GM18951 (cell line): Measurements from ENCODE around the gene RTEL1.
"Not testable (repeated sequence)": the region's sequence is repeated elsewhere in the genome, so short reads cannot be mapped to it uniquely, and the experiment has no call there.

Experiments used
- POLR2A ChIP-seq: IDR thresholded peaks from 4 replicates; pipeline ENCODE4 v1.6.1; 2011; ENCODE audit warnings: mild to moderate bottlenecking; ENCODE audit not compliant: insufficient read length, insufficient read depth; ENCODE audit errors: extremely low read depth
- in situ Hi-C: fragments of 300-500 bp; cut with MboI; formaldehyde crosslinking; loops from one replicate; pipeline ENCODE4 v1.12.0; 2022; ENCODE audit warnings: low sequenced_read_pairs, mixed read lengths, inconsistent platforms; ENCODE audit not compliant: unreplicated experiment

The RTEL1 gene

GRCh38 chr20:63639093-63639975 is 18.8 kb upstream of the RTEL1 start:
- peak; percentile 44 for TF ChIP-seq POLR2A
- in situ Hi-C loops: no loop called here

- in situ Hi-C loops: no loop called here
- no peak for TF ChIP-seq POLR2A
These were observed 18.0 kb upstream of the RTEL1 start for GRCh38 chr20:63640086-63640485.

GRCh38 chr20:63640686-63641085 is 17.4 kb upstream of the RTEL1 start:
- in situ Hi-C loops: not testable (repeated sequence)

GRCh38 chr20:63641146-63641791 is 16.8 kb upstream of the RTEL1 start:
- no peak for TF ChIP-seq POLR2A
- in situ Hi-C loops: no loop called here

GRCh38 chr20:63641792-63642523 is 16.2 kb upstream of the RTEL1 start:
- in situ Hi-C loops: no loop called here
- TF ChIP-seq POLR2A: peak; percentile 42

- TF ChIP-seq POLR2A: no peak
- in situ Hi-C loops: no loop called here
These were observed 15.4 kb upstream of the RTEL1 start for GRCh38 chr20:63642527-63643247.

GRCh38 chr20:63643499-63643898 is 14.6 kb upstream of the RTEL1 start:
- in situ Hi-C loops: no loop called here
- TF ChIP-seq POLR2A: no peak

- TF ChIP-seq POLR2A: no peak
- in situ Hi-C loops: no loop called here
These were observed 14.2 kb upstream of the RTEL1 start for GRCh38 chr20:63643946-63644345.

- in situ Hi-C loops: no loop called here
- TF ChIP-seq POLR2A: no peak
These were observed 12.9 kb upstream of the RTEL1 start for GRCh38 chr20:63645218-63645617.

- in situ Hi-C loops: no loop called here
- TF ChIP-seq POLR2A: no peak
These were observed 9.9 kb upstream of the RTEL1 start for GRCh38 chr20:63648190-63648589.

GRCh38 chr20:63648895-63649589 is 9.1 kb upstream of the RTEL1 start:
- in situ Hi-C loops: no loop called here
- no peak for TF ChIP-seq POLR2A

GRCh38 chr20:63650486-63650885 is 7.6 kb upstream of the RTEL1 start:
- in situ Hi-C loops: not testable (repeated sequence)

- in situ Hi-C loops: no loop called here
- TF ChIP-seq POLR2A: no peak
These were observed 6.2 kb upstream of the RTEL1 start for GRCh38 chr20:63651942-63652191.
